GM04503 (cell line): Measurements from ENCODE around the gene B4GALNT2.
"Not testable (repeated sequence)": the region's sequence is repeated elsewhere in the genome, so short reads cannot be mapped to it uniquely, and the experiment has no call there.

Experiments used
- DNase-seq: peaks from one replicate; pipeline ENCODE4 v3.0.0-alpha.2; 2012; ENCODE audit warnings: low read depth

B4GALNT2 gene

DNA sequence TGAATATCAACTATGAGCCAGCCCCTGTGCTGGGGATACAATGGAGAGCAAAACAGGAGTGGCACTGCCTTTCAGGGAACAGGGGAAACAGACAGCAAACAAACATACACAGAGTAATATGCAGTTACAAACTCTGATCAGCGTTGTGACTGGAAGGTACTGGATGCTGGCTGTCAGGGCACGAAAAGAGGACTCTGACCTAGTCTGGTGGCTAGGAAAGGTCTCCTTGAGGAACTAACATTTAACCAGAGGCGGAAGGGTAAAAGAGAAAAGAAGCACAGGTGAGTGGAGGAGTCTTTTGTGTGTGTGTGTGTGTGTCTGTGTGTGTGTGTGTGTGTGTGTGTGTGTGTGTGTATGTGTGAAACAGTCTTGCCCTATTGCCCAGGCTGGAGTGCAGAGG lies 12.4 kb upstream of the B4GALNT2 start:
- no peak for DNase-seq

DNA sequence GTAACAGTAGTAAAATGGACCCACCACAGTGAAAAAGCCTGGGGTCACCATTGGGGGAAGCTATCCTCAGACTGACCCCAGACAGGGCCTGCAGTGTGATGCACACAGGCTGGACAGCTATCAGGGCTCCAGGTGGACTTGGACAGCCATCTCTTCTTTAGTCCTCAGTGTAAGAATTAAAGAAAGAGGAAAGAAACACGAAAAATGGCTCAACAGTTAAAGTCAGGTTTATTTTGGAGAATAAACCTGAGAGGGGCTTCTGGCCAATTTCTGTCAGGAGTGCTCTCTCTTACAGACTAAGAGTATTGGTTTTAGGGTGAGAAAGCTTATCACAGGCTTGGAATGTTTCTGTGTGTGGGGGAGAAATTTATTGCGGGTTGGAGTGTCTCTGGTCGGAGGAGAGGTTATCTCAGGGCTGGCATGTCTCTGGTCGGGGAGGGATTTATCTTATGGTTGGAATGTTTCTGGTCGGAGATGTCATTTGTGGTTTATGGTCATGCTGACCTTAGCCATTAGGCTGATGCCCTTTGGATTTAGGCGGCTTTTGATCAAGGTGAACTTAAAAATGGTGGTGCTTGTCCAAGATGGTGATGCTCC lies 10.8 kb upstream of the B4GALNT2 start:
- no peak for DNase-seq

DNA sequence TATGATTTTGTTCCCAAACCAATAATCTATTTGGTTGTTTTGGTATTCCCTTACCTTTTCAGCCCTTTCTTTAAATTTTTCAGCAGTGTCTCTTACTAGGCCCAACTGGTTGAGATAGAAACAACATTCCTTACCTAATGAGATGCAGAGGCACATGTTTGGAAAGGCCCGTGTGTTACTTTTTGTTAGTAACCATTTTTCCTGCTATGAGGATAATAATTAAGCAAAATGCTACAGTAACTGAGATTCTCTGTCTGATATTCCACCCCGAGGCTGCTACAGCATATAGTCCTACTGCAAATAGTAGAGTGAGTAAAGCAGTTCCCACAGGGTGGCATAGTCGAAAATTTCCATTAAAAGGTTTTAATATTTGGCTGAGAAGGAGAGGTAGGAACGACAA lies 10.0 kb upstream of the B4GALNT2 start:
- DNase-seq = no peak

DNA sequence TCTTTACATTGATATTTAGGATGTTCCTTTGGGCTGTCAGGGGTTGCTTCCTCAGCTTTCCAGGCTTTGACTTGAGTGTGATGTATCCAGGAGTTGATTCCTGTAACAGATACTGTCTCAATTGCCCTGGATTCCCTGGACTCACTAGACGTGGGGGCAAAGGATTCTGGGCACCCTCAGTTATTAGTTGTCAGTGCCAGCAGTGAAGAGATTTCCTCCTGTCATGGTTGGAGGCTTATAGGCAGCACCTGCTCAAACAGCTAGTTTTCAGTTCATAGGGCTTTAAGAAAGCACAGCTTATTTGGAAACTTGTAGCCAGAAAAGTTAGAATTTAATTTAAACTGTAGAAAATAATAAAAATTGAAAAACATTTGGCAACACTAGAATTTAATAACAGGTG lies 9.5 kb upstream of the B4GALNT2 start:
- no peak for DNase-seq

DNA sequence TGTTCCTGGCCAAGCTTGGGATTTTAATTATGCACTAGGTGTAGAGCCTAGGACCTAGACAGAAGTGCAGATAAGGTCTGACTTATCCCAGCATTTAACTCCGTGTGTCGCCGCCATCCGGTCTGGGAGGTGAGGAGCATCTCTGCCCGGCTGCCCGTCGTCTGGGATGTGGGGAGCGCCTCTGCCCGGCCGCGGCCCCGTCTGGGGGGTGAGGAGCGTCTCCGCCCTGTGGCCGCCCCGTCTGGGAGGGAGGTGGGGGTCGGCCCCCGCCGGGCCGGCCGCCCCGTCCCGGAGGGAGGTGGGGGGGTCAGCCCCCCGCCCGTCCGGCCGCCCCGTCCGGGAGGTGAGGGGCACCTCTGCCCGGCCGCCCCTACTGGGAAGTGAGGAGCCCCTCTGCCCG lies 7.1 kb upstream of the B4GALNT2 start:
- no peak for DNase-seq

DNA sequence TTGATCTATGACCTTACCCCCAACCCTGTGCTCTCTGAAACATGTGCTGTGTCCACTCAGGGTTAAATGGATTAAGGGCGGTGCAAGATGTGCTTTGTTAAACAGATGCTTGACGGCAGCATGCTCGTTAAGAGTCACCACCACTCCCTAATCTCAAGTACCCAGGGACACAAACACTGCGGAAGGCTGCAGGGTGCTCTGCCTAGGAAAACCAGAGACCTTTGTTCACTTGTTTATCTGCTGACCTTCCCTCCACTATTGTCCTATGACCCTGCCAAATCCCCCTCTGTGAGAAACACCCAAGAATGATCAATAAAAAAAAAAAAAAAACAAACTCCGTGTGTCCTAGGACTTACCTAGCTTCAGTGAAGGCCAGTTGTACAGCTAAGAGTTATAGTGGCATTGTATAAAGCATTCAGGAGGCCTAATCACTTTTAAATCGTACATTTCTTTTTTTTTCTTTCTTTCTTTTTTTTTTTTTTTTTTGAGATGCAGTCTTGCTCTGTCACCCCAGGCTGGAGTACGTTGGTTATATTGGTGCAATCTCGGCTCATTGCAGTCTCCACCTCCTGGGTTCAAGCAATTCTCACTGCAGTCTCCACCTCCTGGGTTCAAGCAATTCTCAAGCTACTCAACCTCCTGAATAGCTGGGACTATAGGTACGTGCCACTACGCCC lies 6.2 kb upstream of the B4GALNT2 start:
- DNase-seq = not testable (repeated sequence)

DNA sequence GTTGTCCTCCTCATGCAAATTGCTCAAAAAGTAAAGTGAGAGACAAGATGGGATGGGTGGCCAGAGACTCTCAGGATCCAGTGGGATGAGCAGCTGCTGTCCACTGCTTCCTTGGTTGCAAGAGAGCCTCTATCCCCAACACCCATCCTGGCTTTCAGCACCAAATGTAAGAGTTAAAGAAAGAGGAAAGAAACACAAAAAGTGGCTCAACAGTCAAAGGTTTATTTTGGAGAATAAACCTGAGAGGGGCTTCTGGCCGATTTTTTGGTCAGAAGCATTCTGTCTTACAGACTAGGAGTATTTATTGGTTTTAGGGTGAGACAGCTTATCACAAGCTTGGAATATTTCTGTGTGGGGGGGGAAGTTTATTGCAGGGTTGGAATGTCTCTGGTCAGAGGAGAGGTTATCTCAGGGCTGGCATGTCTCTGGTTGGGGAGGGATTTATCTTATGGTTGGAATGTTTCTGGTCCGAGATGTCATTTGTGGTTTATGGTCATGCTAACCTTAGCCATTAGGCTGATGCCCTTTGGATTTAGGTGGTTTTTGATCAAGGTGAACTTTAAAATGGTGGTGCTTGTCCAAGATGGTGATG lies 3.1 kb upstream of the B4GALNT2 start:
- not testable (repeated sequence) for DNase-seq

DNA sequence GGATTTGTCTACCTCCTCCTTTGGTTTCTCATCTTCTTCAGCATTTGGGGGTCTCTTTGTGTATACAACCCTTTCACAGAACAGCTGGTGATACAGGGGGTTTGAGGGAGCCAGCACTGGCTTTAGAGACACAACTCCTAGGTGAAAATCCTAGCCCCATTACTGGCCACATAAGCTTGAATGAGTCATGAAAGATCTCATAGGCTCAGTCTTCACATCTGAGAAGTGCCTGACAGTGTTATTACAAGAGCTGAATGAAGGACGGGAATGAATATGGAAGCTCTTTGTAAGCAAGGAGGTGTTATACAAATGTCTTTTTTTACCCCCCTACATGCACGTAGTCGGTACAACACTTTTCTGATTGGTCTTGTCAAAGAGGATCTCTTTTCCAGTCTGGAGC lies 1.7 kb upstream of the B4GALNT2 start:
- no peak for DNase-seq

DNA sequence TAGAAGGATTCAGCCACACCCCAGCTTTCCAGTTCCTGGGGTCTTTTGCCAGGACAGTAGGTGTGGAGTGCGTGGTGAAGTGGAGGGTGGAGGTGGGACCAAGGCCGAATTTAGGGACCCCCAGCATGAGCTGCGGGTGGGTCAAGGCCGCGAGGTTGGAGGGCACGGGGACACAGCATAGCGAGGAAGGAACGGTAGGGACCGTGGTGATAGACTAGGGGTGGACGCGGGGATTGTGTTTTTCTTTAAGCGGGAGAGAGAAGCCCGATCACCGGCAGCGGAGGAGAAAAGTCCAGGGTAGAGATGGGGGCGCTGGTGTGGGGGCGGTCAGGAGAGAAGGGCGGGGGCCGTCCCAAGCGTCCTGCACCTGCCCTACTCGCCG lies 261 bp upstream of the B4GALNT2 start:
- no peak for DNase-seq

DNA sequence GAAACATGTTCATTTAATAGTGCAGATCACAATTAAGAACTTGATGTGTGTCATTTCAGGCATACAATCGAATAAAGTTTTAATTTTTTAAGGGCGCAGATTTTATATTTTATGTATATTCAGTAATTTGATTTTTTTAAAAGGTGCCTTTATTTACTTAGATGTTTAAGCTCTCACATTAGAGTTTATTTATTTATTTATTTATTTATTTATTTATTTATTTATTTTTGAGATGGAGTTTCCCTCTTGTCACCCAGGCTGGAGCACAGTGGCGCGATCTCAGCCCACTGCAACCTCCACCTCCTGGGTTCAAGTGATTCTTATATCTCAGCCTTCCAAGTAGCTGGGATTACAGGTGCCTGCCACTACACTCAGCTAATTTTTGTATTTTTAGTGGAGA lies 3.8 kb downstream of the B4GALNT2 start:
- no peak for DNase-seq

DNA sequence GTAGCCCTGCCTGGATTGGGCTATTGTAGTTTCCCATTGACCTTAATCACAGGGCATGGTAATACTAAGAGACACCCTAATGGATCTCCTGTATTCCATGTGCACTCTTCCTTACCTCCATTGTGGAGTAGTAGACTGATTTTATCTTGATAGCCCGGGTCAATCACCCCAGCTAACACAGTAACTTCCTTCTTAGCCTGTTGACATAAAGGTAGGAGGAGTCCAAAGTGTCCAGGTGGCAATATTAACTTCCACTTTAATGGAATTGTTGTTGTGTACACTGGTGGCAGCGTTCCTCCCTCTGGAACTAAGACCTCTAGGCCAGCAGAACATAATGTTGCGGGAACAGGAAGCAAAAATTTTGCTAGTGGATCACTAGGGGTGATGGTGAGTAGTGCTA lies 13.1 kb downstream of the B4GALNT2 start:
- not testable (repeated sequence) for DNase-seq

DNA sequence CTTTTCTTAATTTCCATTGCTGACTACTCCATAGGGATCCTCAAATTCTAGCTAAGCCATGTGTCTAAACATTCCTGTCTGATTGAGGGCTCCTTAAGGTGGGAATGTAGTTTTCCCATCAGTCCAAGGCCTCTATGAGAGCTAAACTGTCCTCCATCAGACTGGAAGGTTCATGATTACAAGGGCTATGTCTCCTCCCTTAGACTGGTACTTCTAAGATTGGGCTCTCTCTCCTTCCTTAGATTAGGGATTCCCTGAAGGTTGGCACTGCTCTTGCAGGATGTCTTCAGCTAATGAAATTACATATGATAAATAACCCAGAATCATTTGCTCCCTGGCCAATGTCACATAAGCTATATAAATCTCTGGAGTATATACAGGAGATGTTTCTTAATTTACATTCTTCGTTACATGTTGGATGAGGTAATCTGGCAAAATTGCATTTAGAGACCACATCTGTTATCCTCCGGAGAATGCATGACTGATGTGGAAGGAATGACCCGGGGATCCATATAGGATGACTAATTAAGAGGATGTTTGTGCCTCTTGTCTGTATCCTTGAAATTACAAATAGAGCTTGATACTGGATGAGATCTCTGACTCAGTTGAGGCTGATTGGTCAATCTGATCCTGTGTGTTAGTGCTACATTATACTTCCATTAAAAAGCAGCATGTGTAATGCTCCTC lies 14.2 kb downstream of the B4GALNT2 start:
- peak; percentile 96 for DNase-seq

DNA sequence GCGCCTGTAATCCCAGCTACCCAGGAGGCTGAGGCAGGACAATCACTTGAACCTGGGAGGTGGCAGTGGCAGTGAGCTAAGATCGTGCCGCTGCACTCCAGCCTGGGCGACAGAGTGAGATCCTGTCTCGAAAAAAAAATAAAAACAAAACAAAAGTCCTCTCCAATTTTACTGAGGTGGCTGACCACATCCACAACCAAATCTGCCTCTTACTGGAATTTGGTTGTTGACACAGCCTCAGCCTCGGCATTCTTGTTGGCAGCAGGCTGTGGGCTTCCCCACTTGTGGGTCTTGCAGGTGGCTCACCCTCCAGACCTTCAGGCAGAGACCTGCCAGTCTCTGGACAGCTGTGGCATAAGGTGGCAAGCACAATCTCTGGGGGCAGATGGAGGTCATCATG lies 15.6 kb downstream of the B4GALNT2 start:
- DNase-seq = no peak

DNA sequence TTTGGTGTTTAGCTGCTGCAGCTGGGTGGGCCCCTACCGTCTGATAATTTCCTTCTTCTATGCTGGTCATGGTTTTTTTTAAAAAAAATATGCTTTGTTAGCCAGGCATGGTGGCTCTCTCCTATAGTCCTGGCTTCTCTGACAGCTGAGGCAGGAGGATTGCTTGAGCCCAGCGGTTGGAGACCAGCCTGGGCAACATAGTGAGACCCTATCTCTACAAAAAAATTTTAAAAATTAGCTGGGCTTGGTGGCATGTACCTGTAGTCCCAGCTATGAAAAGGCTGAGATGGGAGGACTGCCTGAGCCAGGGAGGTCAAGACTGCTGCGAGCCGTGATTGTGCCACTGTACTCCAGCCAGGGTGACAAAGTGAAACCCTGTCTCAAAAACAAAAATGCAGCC lies 19.4 kb downstream of the B4GALNT2 start:
- DNase-seq = no peak

DNA sequence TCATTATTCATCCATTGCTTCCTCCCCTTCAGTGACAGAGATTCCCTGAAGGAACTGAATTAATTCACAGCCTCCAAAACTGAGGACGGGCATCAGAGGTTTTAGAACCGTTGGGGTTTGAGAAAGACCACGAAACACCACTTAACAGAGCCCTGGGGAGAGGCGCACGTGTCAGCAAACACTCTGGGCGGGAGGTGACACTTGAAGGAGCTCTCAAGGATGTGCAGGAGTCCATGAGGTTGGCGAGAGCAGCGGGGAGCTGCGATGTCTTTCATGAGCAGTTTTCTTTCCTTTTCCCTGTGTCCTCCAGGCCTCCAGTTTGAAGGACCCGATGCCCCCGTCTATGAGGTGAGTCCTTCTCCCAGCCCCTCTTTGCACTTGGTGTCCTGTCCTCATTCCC lies 23.7 kb downstream of the B4GALNT2 start:
- no peak for DNase-seq

DNA sequence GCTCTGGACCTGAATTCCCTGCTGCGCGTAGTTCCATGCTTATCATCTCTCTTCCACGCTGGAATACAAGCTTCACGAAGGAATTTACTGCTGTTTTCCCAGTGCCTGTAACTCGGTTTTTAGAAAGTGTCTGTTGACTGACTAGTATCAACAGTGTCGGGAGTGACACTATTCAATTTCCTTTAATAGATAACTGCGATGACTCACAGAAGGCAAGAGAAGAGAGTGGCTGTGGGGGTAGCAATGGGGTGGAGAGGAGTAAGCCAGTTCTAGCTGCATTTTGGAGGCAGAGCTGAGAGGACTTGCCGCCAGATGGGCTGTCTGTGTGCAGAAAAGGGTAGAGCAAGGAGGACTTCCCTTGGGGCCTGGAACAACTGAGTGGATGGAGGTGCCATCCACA lies 25.2 kb downstream of the B4GALNT2 start:
- no peak for DNase-seq

DNA sequence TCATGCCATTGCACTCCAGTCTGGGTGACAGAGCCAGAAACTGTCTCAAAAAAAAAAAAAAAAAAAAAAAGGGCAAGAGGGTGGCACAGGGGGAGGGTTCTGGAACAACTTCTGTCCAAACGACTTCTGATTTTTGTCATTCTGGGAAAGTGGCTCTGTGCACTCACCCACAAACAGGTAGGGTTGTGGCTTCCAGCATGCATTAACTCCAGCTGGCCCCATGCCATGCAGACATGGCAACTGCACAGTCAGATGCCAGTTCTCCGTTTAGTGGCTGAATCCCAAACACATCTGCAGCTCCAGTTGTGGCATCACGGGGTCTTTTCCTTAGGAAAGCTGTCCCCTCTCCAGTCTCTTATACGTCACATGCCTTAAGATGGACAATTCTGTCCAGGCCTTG lies 30.3 kb downstream of the B4GALNT2 start:
- DNase-seq = no peak

DNA sequence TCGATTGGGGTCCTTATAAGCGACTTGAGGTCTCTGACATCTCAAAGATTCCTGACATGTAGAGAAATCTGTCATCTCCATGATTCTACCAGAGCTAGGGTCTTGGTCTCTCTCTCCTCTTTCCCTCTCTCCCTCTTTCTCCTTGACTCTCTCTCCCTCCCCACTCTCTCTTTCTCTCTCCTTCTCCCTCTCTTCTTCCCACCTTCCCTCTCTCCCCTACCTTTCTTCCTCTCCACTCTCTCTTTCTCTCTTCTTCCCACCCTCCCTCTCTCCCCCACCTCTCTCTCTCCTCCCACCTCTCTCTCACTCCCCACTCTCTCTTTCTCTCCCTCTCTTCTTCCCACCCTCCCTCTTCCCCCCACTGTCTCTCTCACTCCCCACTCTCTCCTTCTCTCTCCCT lies 32.6 kb downstream of the B4GALNT2 start:
- DNase-seq = no peak

DNA sequence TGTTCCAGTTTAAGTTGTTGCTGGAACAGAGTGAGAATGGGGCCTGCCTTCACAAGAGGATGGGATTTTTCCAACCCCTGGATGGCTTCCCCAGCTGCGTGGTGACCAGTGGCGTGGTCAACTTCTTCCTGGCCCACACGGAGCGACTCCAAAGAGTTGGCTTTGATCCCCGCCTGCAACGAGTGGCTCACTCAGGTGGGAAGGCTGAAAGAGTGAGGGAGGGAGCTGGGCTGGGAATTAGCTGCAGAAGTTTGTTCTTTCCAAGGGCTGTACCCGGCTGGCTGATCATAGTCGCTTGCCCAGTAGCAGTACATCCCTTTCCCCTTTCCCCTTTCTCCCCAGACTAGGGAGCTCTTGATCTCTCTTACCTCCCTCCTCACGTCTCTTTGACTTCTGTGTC lies 36.1 kb downstream of the B4GALNT2 start:
- no peak for DNase-seq

DNA sequence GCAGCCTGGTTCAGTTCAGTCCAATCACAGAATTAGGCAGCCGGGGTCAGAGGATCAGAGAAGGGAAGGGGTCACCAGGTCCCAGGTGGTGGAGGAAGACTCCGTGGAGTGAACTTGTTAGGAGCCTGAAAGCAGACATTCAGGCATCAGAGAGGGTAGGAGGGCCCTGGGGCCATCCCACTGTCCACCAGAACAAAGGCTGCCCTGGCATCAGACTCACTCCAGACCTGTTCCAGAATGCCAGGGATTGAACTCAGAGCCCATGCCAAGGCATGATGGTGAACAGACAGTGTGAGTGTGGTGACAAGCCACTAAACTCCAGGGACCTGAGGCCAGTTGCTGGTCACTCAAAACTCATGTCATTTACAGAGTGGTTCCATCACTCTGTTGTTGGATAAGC lies 37.6 kb downstream of the B4GALNT2 start:
- DNase-seq = no peak

DNA sequence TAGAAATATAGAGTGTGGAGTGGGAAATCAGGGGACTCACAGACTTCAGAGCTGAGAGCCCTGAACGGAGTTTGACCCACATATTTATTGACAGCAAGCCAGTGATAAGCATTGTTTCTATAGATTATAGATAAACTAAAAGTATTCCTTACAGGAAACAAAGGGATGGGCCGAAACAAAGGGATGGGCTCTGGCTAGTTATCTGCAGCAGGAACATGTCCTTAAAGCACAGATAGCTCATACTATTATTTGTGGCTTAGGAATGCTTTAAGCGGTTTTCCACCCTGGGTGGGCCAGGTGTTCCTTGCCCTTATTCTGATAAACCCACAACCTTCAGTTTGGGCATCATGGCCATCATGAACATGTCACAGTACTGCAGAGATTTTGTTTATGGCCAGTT lies 38.1 kb downstream of the B4GALNT2 start:
- not testable (repeated sequence) for DNase-seq

DNA sequence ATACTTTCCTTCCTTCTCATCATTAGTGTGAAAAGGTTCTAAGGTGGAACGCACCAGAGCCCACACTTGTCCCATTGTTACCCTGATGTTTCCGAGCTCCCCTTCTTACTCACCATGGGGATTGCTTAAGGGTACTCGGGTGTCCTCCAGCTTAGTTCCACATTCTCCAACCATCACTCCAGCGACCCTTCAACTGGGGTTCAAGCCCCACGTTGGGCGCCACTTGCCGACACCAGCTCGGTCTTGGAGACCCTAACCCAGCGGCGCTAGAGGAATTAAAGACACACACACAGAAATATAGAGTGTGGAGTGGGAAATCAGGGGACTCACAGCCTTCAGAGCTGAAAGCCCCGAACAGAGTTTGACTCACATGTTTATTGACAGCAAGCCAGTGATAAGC lies 43.4 kb downstream of the B4GALNT2 start:
- not testable (repeated sequence) for DNase-seq

DNA sequence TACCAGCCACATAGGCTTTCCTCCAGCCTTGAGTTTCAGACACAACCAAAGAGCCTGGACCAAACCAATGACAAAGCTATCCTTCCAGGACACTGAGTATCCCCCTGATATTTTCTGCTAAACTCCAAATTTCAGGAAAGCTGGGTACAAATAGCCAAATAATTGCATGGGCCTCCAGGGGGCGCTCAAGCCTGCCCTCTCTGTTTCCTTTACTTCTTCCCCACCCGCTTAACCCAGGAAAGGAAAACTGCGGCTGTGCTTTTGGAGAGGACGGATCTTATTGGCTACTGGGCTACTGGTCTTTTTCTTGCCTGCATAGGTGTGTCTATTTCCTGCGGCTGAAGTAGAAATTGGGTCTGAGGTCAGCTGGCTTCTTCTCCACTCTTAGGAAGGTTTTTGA lies 47.7 kb downstream of the B4GALNT2 start:
- DNase-seq = no peak
